Calu3 (cell line): ENCODE measurements around the gene ZNF853. TPM values are rescaled to one million over a fixed set of nuclear protein-coding genes. Genes with fewer than 3 reads are reported as not detected.
A peak's percentile ranks its signal among the peaks of the same experiment; 100 is the strongest.

ENCODE experiments used
- BruUV-seq: library from RNA; stranded (reverse); fragments of 400-500 nt; replicated peaks from 2 replicates; lab custom pipeline; 2021; lab: Mats Ljungman, UMichigan
- CTCF ChIA-PET: fragments of 300-600 bp; sonication (Branson Sonifier 250); formaldehyde crosslinking; loops from one replicate; lab custom pipeline; 2022; ENCODE audit warnings: antibody characterized with exemption; lab: Charles Lee
- DNase-seq: peaks from one replicate; pipeline ENCODE4 v3.0.0; 2022
- H3K27ac Mint-ChIP-seq: one replicate; pipeline ENCODE4 v1.8.0; 2022; ENCODE audit warnings: mixed read lengths; ENCODE audit not compliant: unreplicated experiment
- H3K27me3 Mint-ChIP-seq: one replicate; pipeline ENCODE4 v1.8.0; 2022; ENCODE audit warnings: mixed read lengths; ENCODE audit not compliant: unreplicated experiment
- H3K36me3 Mint-ChIP-seq: one replicate; pipeline ENCODE4 v1.8.0; 2022; ENCODE audit warnings: mild to moderate bottlenecking, moderate library complexity, mixed read lengths; ENCODE audit not compliant: insufficient read depth, unreplicated experiment
- H3K4me1 Mint-ChIP-seq: one replicate; pipeline ENCODE4 v1.8.0; 2022; ENCODE audit warnings: mild to moderate bottlenecking, low read depth, mixed read lengths; ENCODE audit not compliant: unreplicated experiment
- H3K4me3 Mint-ChIP-seq: one replicate; pipeline ENCODE4 v1.8.0; 2022; ENCODE audit warnings: mild to moderate bottlenecking, low read depth, moderate library complexity, mixed read lengths; ENCODE audit not compliant: unreplicated experiment
- H3K9me3 Mint-ChIP-seq: one replicate; pipeline ENCODE4 v1.8.0; 2022; ENCODE audit warnings: low read depth, mixed read lengths; ENCODE audit not compliant: unreplicated experiment
- CTCF ChIP-seq: fragments of 200-600 bp; IDR thresholded peaks from one replicate; pipeline ENCODE4 v1.8.0; 2022; ENCODE audit warnings: antibody characterized with exemption; ENCODE audit not compliant: unreplicated experiment
- intact Hi-C: fragments of 100-400 bp; cut with micrococcal nuclease; formaldehyde crosslinking; loops from one replicate; pipeline ENCODE4 v1.10.0; 2022; ENCODE audit not compliant: unreplicated experiment
- total RNA-seq: library from RNA; stranded (reverse); gene quantifications from 2 replicates; pipeline ENCODE4 v1.2.3, GENCODE V29; 2022

ZNF853 gene
- total RNA-seq, 1 experiment from 2014 or later: 11.4 TPM

GRCh38 chr7:6616854-6617643, 1.6 kb downstream of the ZNF853 start:
- Mint-ChIP-seq H3K4me3 (peak overlapping the region; percentile 74), H3K4me1 (peaks cover 15% of the 10 kb centered on the region), H3K27ac (no peak overlapping the region), H3K36me3 (peaks cover 30% of the 10 kb centered on the region), H3K9me3 (no peaks in the 10 kb centered on the region), H3K27me3 (peaks cover 32% of the 10 kb centered on the region)
- CTCF ChIA-PET: interaction anchor here (0.7 kb wide), 1 partner anchor 12 kb away, joined by 3 read pairs; no protein-coding TSS in a partner anchor
- TF ChIP-seq CTCF: no peak
- DNase-seq: no peak
- BruUV-seq: no TSS peak
- intact Hi-C loops: loop anchor here (10.0 kb wide), 1 partner anchor 258 kb away; no protein-coding TSS in a partner anchor

- peaks cover 15% of the 10 kb centered on the region for H3K4me1 Mint-ChIP-seq
- H3K4me3 Mint-ChIP-seq: no peak overlapping the region
- H3K36me3 Mint-ChIP-seq: peaks cover 30% of the 10 kb centered on the region
- intact Hi-C loops: loop anchor here (10.0 kb wide), 1 partner anchor 256 kb away; no protein-coding TSS in a partner anchor
- no peak for TF ChIP-seq CTCF
- no TSS peak for BruUV-seq
- peaks cover 16% of the 10 kb centered on the region for H3K27me3 Mint-ChIP-seq
- H3K9me3 Mint-ChIP-seq: no peaks in the 10 kb centered on the region
- H3K27ac Mint-ChIP-seq: no peak overlapping the region
- no peak for DNase-seq
- CTCF ChIA-PET: no interaction called here
Observed at GRCh38 chr7:6618621-6619020, 3.2 kb downstream of the ZNF853 start.

- no peak for DNase-seq
- H3K4me1 Mint-ChIP-seq: peaks cover 8% of the 10 kb centered on the region
- H3K9me3 Mint-ChIP-seq: no peaks in the 10 kb centered on the region
- CTCF ChIA-PET: no interaction called here
- no peak for TF ChIP-seq CTCF
- intact Hi-C loops: loop anchor here (10.0 kb wide), 1 partner anchor 255 kb away; no protein-coding TSS in a partner anchor
- peaks cover 3% of the 10 kb centered on the region for H3K27me3 Mint-ChIP-seq
- H3K27ac Mint-ChIP-seq: no peak overlapping the region
- no TSS peak for BruUV-seq
- peaks cover 24% of the 10 kb centered on the region for H3K36me3 Mint-ChIP-seq
- H3K4me3 Mint-ChIP-seq: no peak overlapping the region
Observed at GRCh38 chr7:6619961-6620360, 4.6 kb downstream of the ZNF853 start.

GRCh38 chr7:6621195-6622133, 6.1 kb downstream of the ZNF853 start:
- H3K36me3 Mint-ChIP-seq: peaks cover 16% of the 10 kb centered on the region
- DNase-seq: no peak
- no peak overlapping the region for H3K4me3 Mint-ChIP-seq
- no peaks in the 10 kb centered on the region for H3K9me3 Mint-ChIP-seq
- no peak for TF ChIP-seq CTCF
- intact Hi-C loops: no loop called here
- no peaks in the 10 kb centered on the region for H3K27me3 Mint-ChIP-seq
- CTCF ChIA-PET: no interaction called here
- no TSS peak for BruUV-seq
- H3K4me1 Mint-ChIP-seq: peaks cover 1% of the 10 kb centered on the region
- H3K27ac Mint-ChIP-seq: no peak overlapping the region
